ELR (cell line): Measurements from ENCODE around the gene DCDC2B.
"Not testable (repeated sequence)": the region's sequence is repeated elsewhere in the genome, so short reads cannot be mapped to it uniquely, and the experiment has no call there.

Source experiments
- DNase-seq: peaks from one replicate; pipeline ENCODE4 v3.0.0-alpha.2; 2015; ENCODE audit warnings: low read depth

The DCDC2B gene

DNA sequence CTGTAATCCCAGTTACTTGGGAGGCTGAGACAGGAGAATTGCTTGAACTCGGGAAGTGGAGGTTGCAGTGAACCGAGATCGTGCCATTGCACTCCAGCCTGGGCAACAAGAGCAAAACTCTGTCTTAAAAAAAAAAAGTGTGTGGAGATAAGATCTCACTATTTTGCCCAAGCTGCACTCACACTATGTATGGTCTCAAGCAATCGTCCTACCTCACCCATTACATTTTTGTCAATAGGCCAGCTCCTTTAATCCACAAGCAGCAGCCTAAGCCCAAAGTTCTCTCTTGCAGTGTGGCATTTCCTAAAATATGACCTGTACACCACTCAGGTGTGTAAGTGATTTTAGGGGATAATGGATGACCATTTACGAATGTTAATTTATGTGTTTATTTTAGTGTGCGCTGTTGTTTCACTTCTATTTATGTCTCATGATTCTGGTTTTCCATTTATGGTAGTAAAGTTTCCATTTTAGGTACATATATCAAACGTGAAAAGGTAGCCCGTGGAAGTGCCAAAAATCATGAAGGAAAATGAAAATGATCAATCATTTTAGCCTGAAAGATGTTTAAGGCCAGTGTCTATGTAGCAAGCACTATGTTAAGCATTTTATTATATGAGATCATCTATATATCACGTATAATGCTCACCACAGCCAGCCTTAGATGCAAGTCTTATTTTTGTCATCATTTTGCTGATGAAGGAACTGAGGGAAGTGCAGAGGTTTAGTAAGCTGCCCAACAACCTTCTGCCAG is 47.8 kb downstream of the DCDC2B start:
- DNase-seq, result no peak

DNA sequence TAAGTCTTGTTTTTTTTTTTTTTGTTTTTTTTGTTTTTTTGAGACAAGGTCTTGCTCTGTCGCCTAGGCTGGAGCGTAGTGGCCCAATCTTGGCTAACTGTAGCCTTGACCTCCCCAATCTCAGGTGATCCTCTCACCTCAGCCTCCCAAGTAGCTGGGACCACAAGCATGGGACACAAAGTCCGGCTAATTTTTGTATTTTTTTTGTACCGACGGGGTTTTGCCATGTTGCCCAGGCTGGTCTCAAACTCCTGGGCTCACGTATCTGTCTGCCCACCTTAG is 48.3 kb downstream of the DCDC2B start:
- no peak for DNase-seq

DNA sequence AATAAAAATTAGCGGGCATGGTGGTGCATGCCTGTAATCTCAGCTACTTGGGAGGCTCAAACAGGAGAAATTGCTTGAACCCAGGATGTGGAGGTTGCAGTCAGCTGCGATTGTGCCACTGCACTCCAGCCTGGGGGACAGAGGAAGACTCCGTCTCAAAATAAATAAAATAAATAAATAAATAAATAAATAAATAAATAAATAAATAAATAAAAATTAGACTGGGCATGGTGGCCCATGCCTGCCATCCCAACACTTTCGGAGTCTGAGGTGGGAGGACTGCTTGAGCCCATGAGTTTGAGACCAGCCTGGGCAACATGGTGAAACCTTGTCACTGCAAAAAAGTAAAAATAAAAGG is 54.3 kb downstream of the DCDC2B start:
- not testable (repeated sequence) for DNase-seq

DNA sequence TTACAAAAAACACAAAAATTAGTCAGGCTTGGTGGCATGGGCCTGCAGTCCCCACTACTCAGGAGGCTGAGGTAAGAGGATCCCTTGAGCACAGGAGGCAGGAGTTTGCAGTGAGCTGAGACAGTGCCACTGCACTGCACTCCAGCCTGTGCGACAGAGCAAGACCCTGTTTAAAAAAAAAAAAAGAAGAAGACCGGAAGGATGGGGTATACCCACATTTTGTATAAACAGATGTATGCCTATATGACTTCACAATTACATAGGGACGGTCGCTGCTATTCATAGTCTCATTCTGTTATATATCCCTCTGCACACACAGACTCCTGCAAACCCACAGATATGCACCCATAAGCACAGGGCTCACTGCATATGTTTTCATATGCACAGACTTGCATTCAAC is 54.9 kb downstream of the DCDC2B start:
- no peak for DNase-seq
